A549 treated with Mapracorat at 1 μM for 4 hours (cell line): ENCODE measurements around the gene SPRED2. TPM values are rescaled to one million over a fixed set of nuclear protein-coding genes. Genes with fewer than 3 reads are reported as not detected.

Experiments
- total RNA-seq: library from RNA; stranded (reverse); fragments of 200-300 nt; extraction: Qiagen RNA extraction; gene quantifications from 5 replicates; pipeline ENCODE4 v1.2.3, GENCODE V29; 2022

The SPRED2 gene, protein sequence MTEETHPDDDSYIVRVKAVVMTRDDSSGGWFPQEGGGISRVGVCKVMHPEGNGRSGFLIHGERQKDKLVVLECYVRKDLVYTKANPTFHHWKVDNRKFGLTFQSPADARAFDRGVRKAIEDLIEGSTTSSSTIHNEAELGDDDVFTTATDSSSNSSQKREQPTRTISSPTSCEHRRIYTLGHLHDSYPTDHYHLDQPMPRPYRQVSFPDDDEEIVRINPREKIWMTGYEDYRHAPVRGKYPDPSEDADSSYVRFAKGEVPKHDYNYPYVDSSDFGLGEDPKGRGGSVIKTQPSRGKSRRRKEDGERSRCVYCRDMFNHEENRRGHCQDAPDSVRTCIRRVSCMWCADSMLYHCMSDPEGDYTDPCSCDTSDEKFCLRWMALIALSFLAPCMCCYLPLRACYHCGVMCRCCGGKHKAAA
- 26.9 to 36.0 TPM (median 30.9 TPM) in 5 replicates for total RNA-seq

DNA sequence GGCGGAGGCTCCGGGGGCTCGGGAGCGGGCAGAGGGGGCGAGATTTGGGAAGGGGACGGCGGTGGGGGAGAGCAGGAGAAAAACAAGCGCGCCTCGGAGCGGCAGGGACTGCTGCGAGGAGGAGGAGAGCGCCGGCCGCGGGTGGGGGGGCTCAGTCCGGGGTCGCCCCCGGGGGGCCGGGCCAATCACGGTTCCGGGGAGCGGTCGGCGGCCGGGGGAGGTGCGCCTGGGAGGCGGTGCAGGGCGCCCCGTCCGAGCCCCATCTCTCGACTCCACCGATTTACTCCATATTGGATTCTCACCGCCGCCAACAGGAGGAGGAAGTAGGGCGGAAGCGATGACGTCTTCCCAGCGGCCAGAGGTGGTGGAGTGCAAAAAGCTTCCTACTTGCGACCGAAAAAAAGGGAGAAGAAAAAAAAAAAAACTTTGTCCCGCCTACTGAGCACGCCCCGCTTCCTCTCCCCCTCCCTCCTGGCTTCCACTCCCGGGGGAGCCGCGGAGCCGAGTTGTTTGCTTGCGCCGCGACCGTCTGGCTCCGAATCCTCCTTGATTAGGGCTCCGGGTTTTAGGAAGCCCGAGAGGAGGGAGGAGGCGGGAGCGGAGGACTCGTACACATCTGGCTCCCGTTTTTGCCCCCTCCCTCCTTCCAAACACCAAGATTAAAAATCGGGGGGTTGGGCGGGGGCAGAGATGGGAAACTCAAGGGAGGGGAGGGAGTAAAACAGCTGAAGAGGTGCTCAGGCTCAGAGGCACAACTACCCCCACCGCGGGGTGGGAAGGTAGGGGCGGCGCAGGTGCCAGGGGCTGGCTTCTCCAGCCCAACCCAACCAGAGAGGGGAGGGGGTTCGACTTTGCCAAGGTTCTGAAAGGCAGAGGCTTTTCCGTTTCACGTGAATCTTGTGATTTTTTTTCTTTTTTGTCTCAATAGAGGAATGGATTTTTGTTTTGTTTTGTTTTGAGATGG is at the start of gene SPRED2:
Gene SPRED2 (minus strand): TSS at position 373 of the 964 bp plus-strand sequence. CDS start 612 bp downstream, outside the sequence.

Other genes with a start within 250 kb of the SPRED2 start
- gene ACTR2, start 204.8 kb downstream of the SPRED2 start, total RNA-seq: 133 to 180 TPM (median 165 TPM) in 5 replicates